Natural killer cell (primary cell): ENCODE measurements around the gene ZNF532. TPM values are rescaled to one million over a fixed set of nuclear protein-coding genes. Genes with fewer than 3 reads are reported as not detected.
"Not testable (repeated sequence)": the region's sequence is repeated elsewhere in the genome, so short reads cannot be mapped to it uniquely, and the experiment has no call there.

Experiments
- ATAC-seq, 3 donors: fragments of 150-1000 bp in 2 of 3; fragments of 200-7000 bp in 1 of 3; cut with Tn5 transposase; 1 replicate in 1 of 3; 2 replicates in 2 of 3; pipeline ENCODE4 v1.10.0; 2021; ENCODE audit warnings: mild to moderate bottlenecking in 2 of 3, moderate library complexity in 2 of 3
- DNase-seq, 2 donors: peaks; one replicate each; pipeline versions ENCODE4 v3.0.0 to v3.0.0-alpha.2; 2013 to 2021; ENCODE audit warnings: mixed read lengths in 1 of 2
- H3K27ac ChIP-seq: one replicate; pipeline ENCODE4 v1.5.1; 2013; ENCODE audit warnings: mild to moderate bottlenecking, low read length
- H3K27me3 ChIP-seq: one replicate; pipeline ENCODE4 v1.6.1; 2013; ENCODE audit warnings: low read length; ENCODE audit not compliant: control insufficient read depth, insufficient read depth
- H3K36me3 ChIP-seq: one replicate; pipeline ENCODE4 v1.6.1; 2013; ENCODE audit warnings: low read length; ENCODE audit not compliant: control insufficient read depth, insufficient read depth
- H3K4me1 ChIP-seq: one replicate; pipeline ENCODE4 v1.6.1; 2013; ENCODE audit warnings: low read length; ENCODE audit not compliant: control insufficient read depth, insufficient read depth
- H3K4me3 ChIP-seq: one replicate; pipeline ENCODE4 v1.5.1; 2013; ENCODE audit warnings: low read length
- H3K9me3 ChIP-seq: one replicate; pipeline ENCODE4 v1.6.1; 2013; ENCODE audit warnings: low read length; ENCODE audit not compliant: control insufficient read depth, insufficient read depth
- H3K27ac Mint-ChIP-seq, 2 donors: one replicate each; pipeline ENCODE4 v1.8.0; 2022; ENCODE audit warnings: mild to moderate bottlenecking in 2 of 2, mixed read lengths in 2 of 2, moderate library complexity in 1 of 2
- H3K27me3 Mint-ChIP-seq, 2 donors: one replicate each; pipeline ENCODE4 v1.8.0; 2022; ENCODE audit warnings: low read depth in 2 of 2, mixed read lengths in 2 of 2
- H3K36me3 Mint-ChIP-seq: one replicate; pipeline ENCODE4 v1.8.0; 2022; ENCODE audit warnings: mixed read lengths
- H3K4me1 Mint-ChIP-seq, 2 donors: one replicate each; pipeline ENCODE4 v1.8.0; 2022; ENCODE audit warnings: mixed read lengths in 2 of 2
- H3K4me3 Mint-ChIP-seq: one replicate; pipeline ENCODE4 v1.8.0; 2022; ENCODE audit warnings: mild to moderate bottlenecking, moderate library complexity, mixed read lengths
- H3K9me3 Mint-ChIP-seq, 2 donors: one replicate each; pipeline ENCODE4 v1.8.0; 2022; ENCODE audit warnings: mixed read lengths in 2 of 2
- WGBS: methylation state at CpG from one replicate; pipeline ENCODE4 v1.1.7; 2013; ENCODE audit warnings: missing lambda C conversion rate; ENCODE audit not compliant: insufficient coverage; 5-methylcytosine and 5-hydroxymethylcytosine counted together
- intact Hi-C: fragments of 100-400 bp; cut with micrococcal nuclease; formaldehyde crosslinking; loops from one replicate; pipeline ENCODE4 v1.14.2; 2022
- total RNA-seq, 4 donors: library from RNA; stranded (reverse); fragments of 120-200 nt in 1 of 4; gene quantifications; one replicate each; pipeline versions ENCODE4 v1.2.3 to v1.2.4, GENCODE V29; 2013 to 2022
- TF ChIP-seq, protein P1 (sequence below): fragments of 200-600 bp; IDR thresholded peaks from one replicate; pipeline ENCODE4 v1.8.0; 2022; ENCODE audit warnings: antibody characterized with exemption

ZNF532 gene
- total RNA-seq, 3 donors from 2014 or later (not counting 1 experiment from before 2014, with no cell fraction given), result 4.8 to 28.5 (median 6.1) TPM

DNA sequence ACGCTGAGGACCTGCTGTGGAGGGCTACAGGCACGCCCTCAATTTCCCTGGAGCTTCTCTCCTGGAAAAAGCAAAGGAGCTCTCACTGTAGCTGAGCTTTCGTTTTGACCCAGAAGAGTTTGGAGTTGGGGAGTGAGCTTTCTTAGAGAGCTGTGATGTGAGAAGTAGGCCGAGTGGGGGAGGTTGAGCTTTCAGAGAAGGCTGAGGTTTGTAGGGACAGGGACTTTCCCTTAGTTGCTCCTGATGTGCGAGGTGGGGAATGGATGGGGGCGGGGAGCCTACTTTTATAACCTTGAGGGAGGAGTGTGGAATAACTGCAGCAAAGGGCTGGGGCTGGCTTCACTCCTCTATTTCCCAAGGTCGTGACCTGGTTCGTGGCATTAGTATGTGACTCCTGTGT is 47.1 kb downstream of the ZNF532 start:
- H3K4me3 Mint-ChIP-seq, result no peak overlapping the region
- H3K27me3 Mint-ChIP-seq, result peaks cover 11 to 19% of the 10 kb centered on the region in 2 donors
- no peaks in the 10 kb centered on the region for H3K27me3 ChIP-seq
- TF ChIP-seq, protein P1, sequence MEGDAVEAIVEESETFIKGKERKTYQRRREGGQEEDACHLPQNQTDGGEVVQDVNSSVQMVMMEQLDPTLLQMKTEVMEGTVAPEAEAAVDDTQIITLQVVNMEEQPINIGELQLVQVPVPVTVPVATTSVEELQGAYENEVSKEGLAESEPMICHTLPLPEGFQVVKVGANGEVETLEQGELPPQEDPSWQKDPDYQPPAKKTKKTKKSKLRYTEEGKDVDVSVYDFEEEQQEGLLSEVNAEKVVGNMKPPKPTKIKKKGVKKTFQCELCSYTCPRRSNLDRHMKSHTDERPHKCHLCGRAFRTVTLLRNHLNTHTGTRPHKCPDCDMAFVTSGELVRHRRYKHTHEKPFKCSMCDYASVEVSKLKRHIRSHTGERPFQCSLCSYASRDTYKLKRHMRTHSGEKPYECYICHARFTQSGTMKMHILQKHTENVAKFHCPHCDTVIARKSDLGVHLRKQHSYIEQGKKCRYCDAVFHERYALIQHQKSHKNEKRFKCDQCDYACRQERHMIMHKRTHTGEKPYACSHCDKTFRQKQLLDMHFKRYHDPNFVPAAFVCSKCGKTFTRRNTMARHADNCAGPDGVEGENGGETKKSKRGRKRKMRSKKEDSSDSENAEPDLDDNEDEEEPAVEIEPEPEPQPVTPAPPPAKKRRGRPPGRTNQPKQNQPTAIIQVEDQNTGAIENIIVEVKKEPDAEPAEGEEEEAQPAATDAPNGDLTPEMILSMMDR, result no peak
- no peaks in the 10 kb centered on the region for H3K9me3 Mint-ChIP-seq
- H3K36me3 ChIP-seq, result no peaks in the 10 kb centered on the region
- 70% methylated on average over 8 of the region's 8 CpGs for WGBS
- H3K4me1 Mint-ChIP-seq, result peaks cover 0 to 4% of the 10 kb centered on the region in 2 donors
- ATAC-seq, result no peak
- no peak for DNase-seq
- no peaks in the 10 kb centered on the region for H3K36me3 Mint-ChIP-seq
- no peak overlapping the region for H3K27ac ChIP-seq
- H3K27ac Mint-ChIP-seq, result no peak overlapping the region
- H3K4me3 ChIP-seq, result no peak overlapping the region
- H3K4me1 ChIP-seq, result no peaks in the 10 kb centered on the region
- H3K9me3 ChIP-seq, result no peaks in the 10 kb centered on the region
- intact Hi-C loops, result no loop called here

DNA sequence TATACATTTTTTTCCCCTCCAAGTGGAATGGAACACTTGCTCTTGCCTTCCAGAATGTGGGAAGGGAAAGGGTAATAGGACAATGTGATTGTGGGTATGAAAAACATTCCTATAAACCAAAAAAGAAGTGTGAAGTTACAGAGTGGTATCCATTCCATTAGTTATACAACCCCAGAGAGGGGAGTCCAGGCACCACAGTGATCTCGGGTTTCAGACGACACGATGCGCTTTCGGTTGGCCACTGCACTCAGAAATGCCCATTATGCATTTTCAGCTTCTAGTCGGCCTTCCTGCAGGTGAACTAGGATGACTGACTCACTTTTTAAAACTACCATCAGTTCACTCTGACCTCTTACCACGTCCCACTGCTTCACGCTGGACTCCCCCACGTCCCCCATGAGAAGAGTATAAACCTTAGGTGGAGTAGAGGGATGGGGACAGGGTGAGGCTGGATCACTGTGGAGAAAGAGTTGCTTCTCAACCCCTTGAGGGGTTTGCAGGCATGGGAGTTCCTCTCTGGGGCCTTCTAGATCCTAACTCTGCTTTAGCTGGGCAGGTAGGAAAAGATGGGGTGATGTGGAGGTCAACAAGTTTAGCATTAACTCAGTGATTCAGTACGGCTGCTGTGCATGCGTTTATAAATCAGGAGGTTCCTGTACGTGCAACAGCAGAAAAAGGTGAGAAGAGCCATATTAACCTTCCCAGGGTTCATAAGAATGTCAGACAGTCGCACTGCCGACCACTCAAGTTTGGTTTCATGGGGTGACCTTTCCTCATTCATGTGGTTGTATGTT is 50.5 kb downstream of the ZNF532 start:
- WGBS, result 86% methylated on average over 14 of the region's 14 CpGs
- Histone ChIP-seq H3K4me3 (no peak overlapping the region), H3K36me3 (no peaks in the 10 kb centered on the region), H3K4me1 (no peaks in the 10 kb centered on the region), H3K27ac (no peak overlapping the region), H3K27me3 (no peaks in the 10 kb centered on the region), H3K9me3 (no peaks in the 10 kb centered on the region)
- H3K4me1 Mint-ChIP-seq, result peaks cover 0 to 4% of the 10 kb centered on the region in 2 donors
- H3K27ac Mint-ChIP-seq, result no peak overlapping the region
- intact Hi-C loops, result no loop called here
- H3K27me3 Mint-ChIP-seq, result peaks cover 8 to 10% of the 10 kb centered on the region in 2 donors
- H3K4me3 Mint-ChIP-seq, result no peak overlapping the region
- no peaks in the 10 kb centered on the region for H3K36me3 Mint-ChIP-seq
- H3K9me3 Mint-ChIP-seq, result no peaks in the 10 kb centered on the region
- ATAC-seq (no peak), DNase-seq (no peak)
- TF ChIP-seq, protein P1, result no peak

DNA sequence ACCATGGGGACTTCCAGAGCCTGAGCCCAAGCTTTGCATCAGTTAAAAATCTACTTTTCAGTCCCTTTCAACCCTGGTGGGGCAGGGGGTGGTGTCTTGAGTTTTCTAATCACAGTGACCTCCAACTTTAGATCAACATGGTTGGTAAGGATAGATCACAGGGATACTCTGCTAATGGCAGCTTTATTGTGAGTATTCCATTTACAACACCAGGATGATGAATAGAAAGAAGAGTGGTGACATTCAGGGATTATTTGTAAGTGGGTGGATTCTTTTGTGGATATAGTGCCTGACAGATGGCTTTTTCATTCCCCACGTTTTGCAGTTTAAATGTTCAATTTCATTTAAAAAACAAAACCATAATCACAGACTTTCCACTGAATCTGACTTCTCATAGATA is 51.3 kb downstream of the ZNF532 start:
- H3K27ac ChIP-seq, result no peak overlapping the region
- Mint-ChIP-seq H3K4me1 (peaks cover 0 to 4% of the 10 kb centered on the region in 2 donors), H3K36me3 (no peaks in the 10 kb centered on the region), H3K4me3 (no peak overlapping the region), H3K27ac (no peak overlapping the region), H3K27me3 (peaks cover 6 to 8% of the 10 kb centered on the region in 2 donors), H3K9me3 (no peaks in the 10 kb centered on the region)
- H3K4me1 ChIP-seq, result no peaks in the 10 kb centered on the region
- no CpG with 5 or more reads among the region's 1 CpG for WGBS
- H3K9me3 ChIP-seq, result no peaks in the 10 kb centered on the region
- DNase-seq, result no peak
- intact Hi-C loops, result no loop called here
- no peak overlapping the region for H3K4me3 ChIP-seq
- TF ChIP-seq, protein P1, result no peak
- no peak for ATAC-seq
- no peaks in the 10 kb centered on the region for H3K27me3 ChIP-seq
- H3K36me3 ChIP-seq, result no peaks in the 10 kb centered on the region

DNA sequence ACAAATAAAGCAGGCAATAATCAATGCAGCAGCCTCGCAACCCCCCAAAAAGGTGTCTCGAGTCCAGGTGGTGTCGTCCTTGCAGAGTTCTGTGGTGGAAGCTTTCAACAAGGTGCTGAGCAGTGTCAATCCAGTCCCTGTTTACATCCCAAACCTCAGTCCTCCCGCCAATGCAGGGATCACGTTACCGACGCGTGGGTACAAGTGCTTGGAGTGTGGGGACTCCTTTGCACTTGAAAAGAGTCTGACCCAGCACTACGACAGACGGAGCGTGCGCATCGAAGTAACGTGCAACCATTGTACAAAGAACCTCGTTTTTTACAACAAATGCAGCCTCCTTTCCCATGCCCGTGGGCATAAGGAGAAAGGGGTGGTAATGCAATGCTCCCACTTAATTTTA is 55.3 kb downstream of the ZNF532 start:
- H3K9me3 Mint-ChIP-seq, intact Hi-C loops, H3K36me3 Mint-ChIP-seq, H3K4me3 Mint-ChIP-seq, H3K4me3 ChIP-seq, H3K27me3 ChIP-seq, H3K27me3 Mint-ChIP-seq, H3K36me3 ChIP-seq, H3K4me1 Mint-ChIP-seq, H3K27ac ChIP-seq, DNase-seq, H3K9me3 ChIP-seq, H3K4me1 ChIP-seq, ATAC-seq, H3K27ac Mint-ChIP-seq: not testable (repeated sequence)
- WGBS, result 93% methylated on average over 12 of the region's 16 CpGs
